Vagina (tissue), 2 donors: ENCODE results near the gene PGBD5.

Source experiments
- CTCF ChIP-seq, 3 experiments: fragments of 450-650 bp in 2 of 3; fragments of 200-600 bp in 1 of 3; sonication (generic) in 1 of 3; IDR thresholded peaks; one replicate each; pipeline ENCODE4 v1.5.1; 2017 to 2019; ENCODE audit warnings: antibody characterized with exemption in 3 of 3, mild to moderate bottlenecking in 2 of 3, moderate library complexity in 2 of 3
- POLR2A ChIP-seq, 2 donors: fragments of 450-650 bp; IDR thresholded peaks; one replicate each; pipeline ENCODE4 v1.6.1; 2017; ENCODE audit warnings: antibody characterized with exemption in 2 of 2, mild to moderate bottlenecking in 2 of 2, moderate library complexity in 2 of 2
- POLR2AphosphoS5 ChIP-seq, 2 donors: sonication (generic); formaldehyde crosslinking; IDR thresholded peaks; one replicate each; pipeline ENCODE4 v1.9.0; 2017; ENCODE audit warnings: antibody characterized with exemption in 2 of 2, mild to moderate bottlenecking in 2 of 2, low read depth in 1 of 2; ENCODE audit not compliant: insufficient read depth in 1 of 2

- TF ChIP-seq POLR2AphosphoS5 (IDR thresholded peaks at IDR 0.05; ENCODE audit: insufficient read depth in 1 of 2, low read depth in 1 of 2), result no peak
- no peak for TF ChIP-seq CTCF (IDR thresholded peaks at IDR 0.05)
- TF ChIP-seq POLR2A (IDR thresholded peaks at IDR 0.05), result no peak
These were observed 152.9 kb downstream of the PGBD5 start for GRCh38 chr1:230273141-230273710.
